ENCODE results near the gene PRDM7. TPM values are rescaled to one million over a fixed set of nuclear protein-coding genes. Genes with fewer than 3 reads are reported as not detected.
A peak's percentile ranks its signal among the peaks of the same experiment; 100 is the strongest.

PRDM7 gene
- total RNA-seq, 1 experiment from 2014 or later: not detected

GRCh38 chr16:90078579-90078895, 1.4 kb upstream of the PRDM7 start:
- H3K4me3 ChIP-seq (ENCODE audit: low read depth, low read length): peak overlapping the region; percentile 37
- peaks cover 20% of the 10 kb centered on the region for H3K36me3 Mint-ChIP-seq (ENCODE audit: insufficient read depth, unreplicated experiment)
- H3K9me3 ChIP-seq: peaks cover 2% of the 10 kb centered on the region; the same call in 1 of the 2 replicates
- peak overlapping the region; percentile 98 for H3K27ac Mint-ChIP-seq (ENCODE audit: unreplicated experiment)
- H3K27me3 Mint-ChIP-seq (ENCODE audit: insufficient read depth, unreplicated experiment): peaks cover 9% of the 10 kb centered on the region
- no peaks in the 10 kb centered on the region for H3K27me3 ChIP-seq (replicated peaks; ENCODE audit: control insufficient read depth, insufficient read depth, low read length)
- BruUV-seq (replicated peaks): no TSS peak
- TF ChIP-seq CTCF (IDR thresholded peaks at IDR 0.05; ENCODE audit: insufficient read depth in 1 of 2, low read depth in 1 of 2, low read length in 1 of 2, severe bottlenecking in 1 of 2, unreplicated experiment in 1 of 2): no peak
- peaks cover 10% of the 10 kb centered on the region for H3K4me1 Mint-ChIP-seq (ENCODE audit: low read depth, unreplicated experiment)
- H3K36me3 ChIP-seq (ENCODE audit: control insufficient read depth, insufficient read depth, low read length): no peaks in the 10 kb centered on the region
- DNase-seq: no peak
- peaks cover 3% of the 10 kb centered on the region; the same call in 1 of the 2 replicates for H3K4me1 ChIP-seq
- intact Hi-C loops (cut with micrococcal nuclease; ENCODE audit: unreplicated experiment): no loop called here
- H3K9me3 Mint-ChIP-seq (ENCODE audit: unreplicated experiment): no peaks in the 10 kb centered on the region
- peak overlapping the region; percentile 94 for H3K4me3 Mint-ChIP-seq (ENCODE audit: unreplicated experiment)
- ChIA-PET CTCF (no interaction called here), POLR2A (interaction anchor here (0.6 kb wide), 1 partner anchor 55 kb away, joined by 3 read pairs; no protein-coding TSS in a partner anchor)

- Mint-ChIP-seq H3K27me3 (ENCODE audit: insufficient read depth, unreplicated experiment) (peaks cover 9% of the 10 kb centered on the region), H3K4me3 (ENCODE audit: unreplicated experiment) (peak overlapping the region; percentile 94), H3K9me3 (ENCODE audit: unreplicated experiment) (no peaks in the 10 kb centered on the region), H3K4me1 (ENCODE audit: low read depth, unreplicated experiment) (peaks cover 10% of the 10 kb centered on the region), H3K36me3 (ENCODE audit: insufficient read depth, unreplicated experiment) (peaks cover 20% of the 10 kb centered on the region), H3K27ac (ENCODE audit: unreplicated experiment) (peak overlapping the region; percentile 98)
- Histone ChIP-seq H3K9me3 (peaks cover 2% of the 10 kb centered on the region; the same call in 1 of the 2 replicates), H3K4me1 (peaks cover 3% of the 10 kb centered on the region; the same call in 1 of the 2 replicates), H3K4me3 (ENCODE audit: low read depth, low read length) (peak overlapping the region; percentile 37), H3K36me3 (ENCODE audit: control insufficient read depth, insufficient read depth, low read length) (no peaks in the 10 kb centered on the region), H3K27me3 (replicated peaks; ENCODE audit: control insufficient read depth, insufficient read depth, low read length) (no peaks in the 10 kb centered on the region)
- ChIA-PET POLR2A (interaction anchor here (0.6 kb wide), 1 partner anchor 55 kb away, joined by 3 read pairs; no protein-coding TSS in a partner anchor), CTCF (no interaction called here)
- peak; percentile 59 to 66 for DNase-seq
- BruUV-seq (replicated peaks): TSS peak; percentile 97
- intact Hi-C loops (cut with micrococcal nuclease; ENCODE audit: unreplicated experiment): loop anchor here (2.0 kb wide), 1 partner anchor 19 kb away; no protein-coding TSS in a partner anchor
- no peak for TF ChIP-seq CTCF (IDR thresholded peaks at IDR 0.05; ENCODE audit: insufficient read depth in 1 of 2, low read depth in 1 of 2, low read length in 1 of 2, severe bottlenecking in 1 of 2, unreplicated experiment in 1 of 2)
Observed at GRCh38 chr16:90077757-90078578, 837 bp upstream of the PRDM7 start.

GRCh38 chr16:90072442-90073105, 4.6 kb downstream of the PRDM7 start:
- no TSS peak for BruUV-seq (replicated peaks)
- Mint-ChIP-seq H3K9me3 (ENCODE audit: unreplicated experiment) (no peaks in the 10 kb centered on the region), H3K36me3 (ENCODE audit: insufficient read depth, unreplicated experiment) (peaks cover 17% of the 10 kb centered on the region), H3K27ac (ENCODE audit: unreplicated experiment) (no peak overlapping the region), H3K4me3 (ENCODE audit: unreplicated experiment) (no peak overlapping the region), H3K27me3 (ENCODE audit: insufficient read depth, unreplicated experiment) (peaks cover 2% of the 10 kb centered on the region), H3K4me1 (ENCODE audit: low read depth, unreplicated experiment) (peaks cover 10% of the 10 kb centered on the region)
- POLR2A ChIA-PET: no interaction called here
- H3K36me3 ChIP-seq (ENCODE audit: control insufficient read depth, insufficient read depth, low read length): no peaks in the 10 kb centered on the region
- intact Hi-C loops (cut with micrococcal nuclease; ENCODE audit: unreplicated experiment): no loop called here
- peaks cover 3% of the 10 kb centered on the region; the same call in 1 of the 2 replicates for H3K4me1 ChIP-seq
- TF ChIP-seq CTCF (IDR thresholded peaks at IDR 0.05; ENCODE audit: insufficient read depth in 1 of 2, low read depth in 1 of 2, low read length in 1 of 2, severe bottlenecking in 1 of 2, unreplicated experiment in 1 of 2): no peak
- H3K4me3 ChIP-seq (ENCODE audit: low read depth, low read length): no peak overlapping the region
- H3K27me3 ChIP-seq (replicated peaks; ENCODE audit: control insufficient read depth, insufficient read depth, low read length): no peaks in the 10 kb centered on the region
- no peaks in the 10 kb centered on the region for H3K9me3 ChIP-seq
- CTCF ChIA-PET: interaction anchor here (1.6 kb wide), 1 partner anchor 9 kb away, joined by 5 read pairs; no protein-coding TSS in a partner anchor
- no peak for DNase-seq

Measured in Caco-2 (cell line).